ENCODE data around the gene FAM9B. TPM values are rescaled to one million over a fixed set of nuclear protein-coding genes. Genes with fewer than 3 reads are reported as not detected.
"Not testable (repeated sequence)": the region's sequence is repeated elsewhere in the genome, so short reads cannot be mapped to it uniquely, and the experiment has no call there.

Gene FAM9B
- polyA plus RNA-seq (ENCODE audit: insufficient read length in 12 of 12), result under 1 TPM in 5 of 12 donors, not detected in 7; 0.07 to 0.25 (median 0.15) TPM
- long read RNA-seq, donor 1, result 0 reads
- long read RNA-seq, donor 2, result 0 reads
- long read RNA-seq, donor 3, result 0 reads
- long read RNA-seq, donor 4, result 0 reads
- long read RNA-seq, donor 5, result 0 reads
- long read RNA-seq, donor 6, result 0 reads
- long read RNA-seq, donor 7, result 0 reads
- long read RNA-seq, donor 8, result 0 reads
- long read RNA-seq, donor 9, result 0 reads
- long read RNA-seq, donor 10, result 0 reads
- long read RNA-seq, donor 11, result 0 reads

DNA sequence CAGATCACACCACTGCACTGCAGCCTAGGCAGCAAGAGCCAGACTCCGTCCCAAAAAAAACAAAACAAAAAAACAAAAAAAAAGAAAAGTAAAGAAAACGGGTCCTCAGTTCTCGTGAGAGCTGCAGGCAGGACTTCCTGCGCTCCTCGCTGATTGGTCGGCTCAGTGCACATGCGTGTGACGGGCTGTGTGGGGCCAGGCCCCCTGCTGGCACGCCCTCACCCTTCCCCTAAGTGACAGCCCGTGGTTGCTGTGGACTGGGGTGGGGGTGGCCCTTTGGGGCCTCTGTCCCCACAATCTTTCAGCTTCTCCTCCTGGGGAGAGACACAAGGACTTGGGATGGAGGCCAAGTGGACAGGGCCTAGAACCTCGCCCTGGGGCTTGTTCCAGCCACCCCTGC, at the start of gene FAM9B:
FAM9B (minus strand) TSS at position 139 of the 400 bp plus-strand sequence. CDS start 1,141 bp downstream, outside the sequence.
- no peak for DNase-seq

DNA sequence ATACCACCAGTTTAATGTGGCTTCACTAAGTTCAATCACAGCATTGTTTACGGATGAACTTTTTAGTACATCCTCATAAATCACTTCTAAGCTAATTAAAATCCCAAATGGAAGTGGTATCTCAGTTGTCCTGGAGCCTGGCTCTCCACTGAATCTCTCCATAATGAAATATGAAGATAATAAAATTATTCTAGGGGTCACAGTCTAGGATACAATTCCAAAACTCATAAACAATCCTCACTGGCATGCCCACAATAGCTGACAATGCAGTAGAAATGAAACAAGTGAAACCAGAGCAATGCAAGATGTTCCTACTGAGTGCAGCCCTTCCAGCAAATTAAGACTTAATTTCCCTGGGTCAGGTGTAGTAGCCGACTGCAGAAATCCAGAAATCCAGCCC, 47.3 kb upstream of the FAM9B start:
- DNase-seq, result no peak

DNA sequence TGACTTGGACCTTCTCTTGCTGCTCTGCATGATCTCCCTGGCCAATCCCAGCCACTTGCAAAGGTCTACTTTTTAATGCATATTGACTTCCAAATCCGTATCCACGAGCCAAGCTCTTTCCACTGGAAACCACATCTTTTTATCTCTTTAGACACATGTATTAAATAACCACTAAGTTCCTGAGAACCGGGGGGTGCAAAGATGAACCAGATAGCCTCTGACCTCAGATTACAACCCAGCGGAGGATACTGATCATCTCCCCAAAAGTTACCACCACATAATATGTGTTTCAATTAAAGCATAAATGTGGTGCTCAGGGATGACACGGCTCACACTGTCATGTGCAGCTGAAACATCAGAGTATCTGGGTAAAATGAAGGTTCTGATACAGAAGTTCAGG, 40.4 kb upstream of the FAM9B start:
- DNase-seq, result no peak

DNA sequence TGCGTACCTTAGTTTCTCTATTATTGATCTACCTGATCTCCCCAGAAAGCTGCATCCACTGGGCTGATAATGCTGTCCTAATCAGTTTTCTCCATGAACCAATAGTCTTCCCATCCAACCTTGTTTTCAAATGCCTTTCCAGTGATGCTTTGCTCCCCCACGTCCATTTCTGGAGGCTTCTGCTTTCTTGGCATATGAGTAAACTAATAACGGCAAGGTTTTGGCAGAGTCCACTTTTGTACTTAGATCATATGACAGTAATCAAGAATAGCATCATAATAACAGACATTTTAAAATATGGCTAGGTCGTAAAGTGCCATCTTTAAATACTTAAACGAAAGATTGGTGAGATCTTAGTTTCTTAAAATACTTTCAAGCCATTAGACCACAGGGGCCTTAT, 38.4 kb upstream of the FAM9B start:
- DNase-seq, result no peak

DNA sequence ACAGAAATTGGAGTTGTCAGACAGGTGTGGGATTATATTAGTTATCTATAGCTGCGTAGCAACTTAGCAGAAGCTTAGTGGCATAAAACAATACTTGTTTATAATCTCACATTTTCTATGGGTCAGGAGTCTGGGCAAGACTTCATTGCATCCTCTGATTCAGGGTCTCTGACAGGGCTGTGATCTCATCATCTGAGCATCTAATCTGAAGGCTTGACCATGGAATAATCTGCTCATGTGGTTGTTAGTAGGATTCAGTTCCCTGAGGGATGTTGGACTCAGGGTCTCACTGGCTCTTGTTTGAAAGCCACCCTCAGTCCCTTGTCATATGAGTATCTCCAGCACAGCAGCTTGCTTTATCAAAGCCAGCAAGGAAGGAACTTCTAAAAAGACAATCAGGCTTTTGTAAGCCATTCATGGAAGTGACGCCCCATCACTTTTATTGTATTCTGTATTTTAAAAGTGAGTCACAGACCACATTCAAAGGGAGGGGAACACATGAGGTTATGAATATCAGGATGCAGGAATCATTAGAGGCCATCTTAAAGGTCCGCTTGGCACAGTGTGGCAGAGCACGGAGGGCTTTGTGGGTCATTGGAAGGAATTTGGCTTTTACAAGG, 37.2 kb upstream of the FAM9B start:
- DNase-seq, result no peak

DNA sequence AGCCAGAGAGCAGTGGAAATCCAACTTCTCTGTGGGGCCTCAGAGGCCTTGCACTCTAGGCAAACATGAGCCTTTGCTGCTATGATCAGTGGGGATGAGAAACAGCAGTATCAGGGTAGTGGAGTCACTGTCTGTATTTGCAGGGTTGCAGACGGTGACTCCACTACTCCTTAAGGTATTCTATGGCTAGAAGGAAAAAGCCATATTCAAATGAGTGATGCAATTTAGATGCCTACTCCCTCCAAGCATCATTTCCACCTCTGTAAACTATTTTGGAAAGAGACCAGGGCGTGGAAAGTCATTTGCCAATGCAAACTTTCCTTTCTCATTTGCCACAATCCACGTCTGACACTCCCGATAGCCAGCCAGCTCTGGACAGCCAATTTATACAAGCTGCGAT, 35.6 kb upstream of the FAM9B start:
- DNase-seq, result no peak

DNA sequence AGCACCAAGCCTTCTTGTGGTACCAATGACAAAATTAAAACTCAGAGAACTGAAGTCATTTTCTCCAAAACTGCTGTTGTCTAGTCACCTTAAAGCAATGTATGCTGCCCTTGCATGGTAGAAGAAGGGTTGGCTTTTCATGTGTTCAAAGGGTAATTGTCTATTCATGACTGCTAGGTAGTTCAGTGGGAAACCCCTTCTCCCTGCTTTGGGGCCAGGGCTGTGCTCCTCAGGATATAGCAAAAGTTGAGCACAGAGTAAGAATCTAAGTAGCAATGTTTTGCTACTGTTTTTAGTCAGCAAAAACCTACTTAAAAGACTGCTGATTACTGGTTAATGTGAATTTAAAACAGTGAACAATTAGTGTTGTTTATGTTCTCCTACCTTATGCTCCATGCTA, 30.8 kb upstream of the FAM9B start:
- no peak for DNase-seq

DNA sequence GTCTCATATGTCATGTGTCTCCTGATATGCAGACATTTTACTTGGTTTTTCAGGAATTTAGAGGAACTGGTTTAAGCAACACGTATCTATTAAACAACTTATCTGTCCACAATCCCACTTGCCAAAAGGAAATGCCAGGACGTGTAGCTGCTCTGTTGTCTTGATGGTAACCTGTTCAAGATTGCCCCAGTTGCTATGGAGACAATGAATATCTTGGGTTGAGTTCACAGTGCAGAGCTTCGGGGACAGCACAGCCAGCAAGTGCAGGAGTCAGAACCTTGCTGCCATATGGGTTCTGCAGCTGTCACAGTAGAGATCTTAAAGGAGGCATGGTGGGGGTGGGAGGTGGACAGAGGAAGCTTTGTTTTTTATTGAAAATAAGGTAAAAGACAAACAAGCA, 28.7 kb upstream of the FAM9B start:
- no peak for DNase-seq

DNA sequence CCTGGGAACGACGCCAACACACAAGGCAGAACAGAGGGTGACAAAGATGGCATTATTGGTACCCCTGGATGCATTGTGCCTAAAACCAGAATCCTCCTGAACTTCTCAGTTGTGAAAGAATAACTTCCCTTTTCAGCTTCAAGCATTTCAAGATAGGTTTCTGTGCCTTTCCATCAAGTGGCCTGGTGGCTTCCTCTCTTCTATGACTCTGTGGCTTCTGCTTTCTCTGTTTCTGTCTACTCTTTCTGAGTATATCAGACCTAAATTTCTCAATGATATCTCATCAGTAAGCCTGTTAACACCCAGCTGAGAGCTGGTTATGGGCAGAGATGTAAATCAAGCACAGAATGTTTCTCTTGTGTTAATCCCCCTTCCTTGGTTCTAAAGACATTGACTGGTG, 21.4 kb upstream of the FAM9B start:
- no peak for DNase-seq

DNA sequence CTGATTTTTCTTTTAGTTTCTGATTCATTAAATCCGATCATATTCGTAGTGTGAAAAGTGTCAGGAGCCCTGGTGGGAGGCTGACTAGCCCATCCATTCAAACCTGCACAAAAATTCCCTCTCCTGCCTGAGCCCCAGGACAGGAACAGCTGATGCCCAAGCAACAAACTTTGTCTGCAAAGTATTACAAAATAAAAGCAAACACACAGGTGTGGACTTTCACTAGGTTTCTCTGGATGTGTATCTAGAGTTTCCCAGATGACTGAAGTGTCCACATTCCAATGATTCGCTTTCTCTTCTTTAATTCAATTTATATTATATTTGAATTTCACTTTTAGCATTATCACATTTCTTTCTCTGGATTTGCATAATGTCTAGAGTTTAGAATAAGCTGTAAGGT, 18.2 kb upstream of the FAM9B start:
- DNase-seq, result no peak

DNA sequence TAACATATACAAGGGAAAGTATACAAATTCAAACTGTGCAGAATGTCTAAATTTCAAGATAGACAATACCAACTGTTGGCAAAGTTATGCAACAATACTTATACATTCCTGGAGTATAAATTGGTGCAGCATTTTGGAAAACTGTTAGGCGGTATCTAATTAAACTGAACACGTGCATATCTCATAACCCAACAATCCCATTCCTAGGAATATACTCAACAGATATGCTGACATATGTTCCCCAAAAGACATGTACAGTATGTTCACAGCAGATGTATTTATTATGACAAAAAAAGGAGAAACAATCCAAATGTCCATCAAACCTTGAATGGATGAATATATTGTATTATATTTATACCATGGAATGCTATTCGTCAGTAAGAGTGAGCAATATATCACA, 16.4 kb upstream of the FAM9B start:
- no peak for DNase-seq

DNA sequence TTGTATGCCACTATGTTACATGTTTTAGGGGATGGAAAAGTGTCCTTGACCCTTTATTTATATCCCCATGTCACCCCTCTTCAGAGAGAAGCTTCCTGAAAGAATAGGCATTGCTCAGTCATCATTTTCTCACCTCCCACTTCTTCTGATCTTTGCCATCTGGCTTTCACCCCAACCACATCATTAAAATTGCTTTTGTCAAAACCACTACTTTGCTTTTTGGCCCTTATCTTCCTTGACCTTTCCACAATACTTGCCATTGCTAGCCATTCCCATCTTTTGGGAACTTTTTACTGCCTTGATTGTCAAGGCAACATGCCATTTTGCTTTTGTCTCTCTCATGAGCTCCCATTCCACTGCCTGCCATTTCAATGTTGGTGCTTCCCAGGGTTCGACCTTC, 14.9 kb upstream of the FAM9B start:
- DNase-seq, result no peak

DNA sequence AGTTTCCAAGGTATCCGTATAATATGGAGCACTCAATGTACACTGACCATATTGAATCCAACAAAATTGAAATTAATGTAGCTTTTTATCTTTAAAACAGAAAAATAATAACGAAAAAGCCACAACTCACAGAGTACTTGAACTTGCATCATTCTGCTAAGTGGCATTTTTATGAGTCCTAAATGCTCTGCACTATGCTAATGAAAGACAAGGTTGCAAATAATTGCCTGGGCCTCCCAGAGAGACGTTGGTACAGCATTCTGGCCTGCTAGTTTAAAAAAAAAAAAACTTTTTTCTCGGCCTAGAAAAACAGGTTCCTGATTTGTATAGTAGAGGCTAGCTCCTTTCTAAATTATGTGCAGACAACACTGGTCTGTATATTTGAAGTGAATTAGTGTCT, 4.3 kb upstream of the FAM9B start:
- DNase-seq, result no peak

DNA sequence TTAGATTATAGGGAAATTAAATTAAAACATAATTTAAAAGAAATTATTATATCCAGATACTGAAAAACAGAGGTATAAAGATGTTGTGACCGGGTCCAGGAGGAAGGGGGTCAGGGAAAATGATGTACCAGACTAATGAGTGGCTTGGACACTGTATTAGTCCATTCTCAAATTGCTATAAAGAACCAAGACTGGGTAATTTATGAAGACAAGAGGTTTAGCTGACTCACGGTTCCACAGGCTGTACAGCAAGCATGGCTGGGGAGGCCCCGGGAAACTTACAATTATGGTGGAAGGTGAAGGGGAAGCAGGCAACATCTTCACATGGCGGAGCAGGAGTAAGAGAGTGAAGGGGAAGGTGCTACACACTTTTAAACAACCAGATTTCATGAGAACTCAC, 3.4 kb upstream of the FAM9B start:
- DNase-seq, result no peak

DNA sequence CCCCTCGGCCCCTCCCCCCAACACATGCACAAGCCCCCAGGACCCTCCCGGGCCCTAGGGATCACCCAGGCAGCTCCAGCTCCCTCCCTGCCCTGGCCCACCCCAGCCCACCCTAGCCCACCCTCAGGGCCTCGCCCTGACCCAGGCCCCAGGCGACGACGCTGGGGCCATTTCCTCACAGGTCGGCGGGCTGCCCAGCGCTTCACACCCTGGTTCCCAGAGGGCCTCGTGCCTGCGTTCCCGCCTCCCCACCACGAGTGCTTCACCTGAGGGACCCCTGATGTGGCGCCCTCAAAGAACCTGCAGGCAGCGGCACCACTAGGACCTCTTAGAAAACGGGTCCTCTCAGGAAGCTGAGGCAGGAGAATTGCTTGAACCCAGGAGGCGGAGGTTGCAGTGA, 341 bp downstream of the FAM9B start:
- no peak for DNase-seq

DNA sequence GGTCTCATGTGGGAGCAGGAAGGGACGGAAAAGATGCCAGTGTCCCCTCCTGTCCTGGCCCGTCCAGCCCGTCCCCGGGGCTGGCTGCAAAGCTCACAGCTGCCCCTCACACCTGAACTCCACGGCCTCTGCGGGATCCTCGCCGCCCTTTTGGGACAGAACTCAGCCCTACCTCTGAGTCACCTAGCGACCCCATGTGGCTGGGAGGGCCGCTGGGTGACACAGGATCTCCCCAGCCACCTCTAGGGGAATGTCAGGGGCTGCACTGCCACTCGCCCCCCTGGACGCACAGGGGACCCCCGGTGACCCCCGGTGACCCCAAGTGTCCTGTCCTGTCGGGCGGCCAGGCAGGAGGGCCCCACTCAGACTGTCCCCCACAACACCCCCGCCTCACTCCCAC, 748 bp downstream of the FAM9B start:
- DNase-seq, result no peak

DNA sequence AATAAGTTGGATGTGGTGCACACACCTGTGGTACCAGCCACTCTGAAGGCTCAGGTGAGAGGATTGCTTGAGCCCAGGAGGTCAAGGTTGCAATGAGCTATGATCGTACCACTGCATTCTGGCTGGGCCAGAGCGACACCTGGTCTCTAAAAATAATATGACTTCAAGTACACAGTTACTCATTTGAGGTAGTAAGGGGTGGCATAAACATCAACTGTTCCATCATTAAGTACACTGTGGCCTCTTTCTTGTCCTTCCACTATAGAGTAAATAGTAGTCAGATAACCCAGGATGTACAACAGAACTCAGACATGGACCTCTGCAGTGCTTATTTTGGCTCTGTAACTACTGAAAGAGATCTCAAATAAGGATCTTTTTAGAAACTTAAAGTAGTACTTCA, 10.6 kb downstream of the FAM9B start:
- DNase-seq, result no peak

DNA sequence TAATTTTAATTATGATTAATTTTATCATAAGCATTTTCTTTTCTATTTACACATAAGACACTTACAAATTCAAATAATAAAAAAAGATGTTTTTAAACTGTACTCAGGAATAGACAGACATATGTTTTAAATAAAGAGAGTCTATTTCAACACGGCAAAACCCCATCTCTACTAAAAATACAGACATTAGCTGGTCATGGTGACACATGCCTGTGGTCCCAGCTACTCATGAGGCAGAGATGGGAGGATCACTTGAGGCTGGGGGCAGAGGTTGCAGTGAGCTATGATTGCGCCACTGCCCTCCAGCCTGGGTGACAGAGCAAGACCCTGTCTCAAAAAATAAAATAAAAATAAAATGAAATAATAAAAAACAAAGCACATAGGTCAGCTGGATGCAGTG, 14.8 kb downstream of the FAM9B start:
- no peak for DNase-seq

DNA sequence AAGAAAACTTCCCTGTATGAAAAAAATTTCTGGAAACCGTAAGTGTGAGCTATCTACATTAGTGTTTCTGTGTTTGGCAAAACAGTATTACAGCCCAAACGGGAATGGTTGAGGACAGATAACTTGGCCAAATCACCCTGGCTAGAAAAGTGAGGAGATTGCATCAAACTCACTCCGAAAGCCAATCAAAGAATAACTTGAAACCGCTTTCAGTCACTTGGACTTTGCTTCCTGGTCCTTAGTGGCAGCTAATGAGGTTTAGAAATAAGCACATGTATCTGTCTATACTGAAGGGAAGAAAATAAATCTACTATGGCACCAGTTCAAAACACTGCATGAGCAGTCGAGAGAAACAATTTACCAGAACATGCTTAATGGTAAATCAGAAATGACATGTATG, 15.6 kb downstream of the FAM9B start:
- DNase-seq, result not testable (repeated sequence)

DNA sequence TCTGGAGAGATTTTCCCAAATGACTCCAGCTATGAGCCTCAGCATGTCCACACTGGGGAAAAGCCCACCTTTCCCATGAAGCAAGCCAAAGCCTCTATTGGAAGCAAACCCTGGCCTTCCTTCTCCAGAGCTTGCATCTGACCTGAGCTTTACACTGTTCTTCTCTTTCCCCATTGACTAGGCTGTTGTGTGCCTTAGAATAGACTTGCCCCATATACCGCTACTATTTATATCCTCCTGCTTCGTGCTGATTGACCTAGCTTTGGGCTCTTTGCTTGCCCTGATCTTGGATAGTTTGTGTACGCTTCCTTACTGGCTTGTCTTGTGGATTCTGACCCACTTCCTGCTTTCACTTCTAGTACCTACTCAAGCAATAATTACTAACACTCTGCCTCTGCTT, 30.9 kb downstream of the FAM9B start:
- no peak for DNase-seq

DNA sequence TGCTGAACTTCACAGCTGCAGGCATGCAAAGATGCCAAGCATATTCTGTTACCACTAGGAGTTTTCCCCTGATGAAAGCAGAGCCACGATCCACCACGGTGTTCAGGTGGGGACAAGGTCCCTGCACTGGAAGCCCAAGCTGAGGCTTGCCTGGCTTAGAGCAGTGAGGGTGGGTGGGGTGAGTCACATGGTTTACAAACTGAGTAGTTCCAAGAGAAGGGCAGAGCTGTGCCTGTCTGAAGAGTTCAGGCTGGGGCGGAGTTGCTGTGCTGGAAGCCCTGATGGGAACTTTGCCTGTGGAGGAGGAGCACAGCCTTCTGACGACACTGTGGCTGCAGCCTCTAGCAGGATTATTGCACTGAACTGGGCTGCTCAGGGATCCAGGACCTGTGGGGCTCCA, 45.5 kb downstream of the FAM9B start:
- DNase-seq, result peak; percentile 20

DNA sequence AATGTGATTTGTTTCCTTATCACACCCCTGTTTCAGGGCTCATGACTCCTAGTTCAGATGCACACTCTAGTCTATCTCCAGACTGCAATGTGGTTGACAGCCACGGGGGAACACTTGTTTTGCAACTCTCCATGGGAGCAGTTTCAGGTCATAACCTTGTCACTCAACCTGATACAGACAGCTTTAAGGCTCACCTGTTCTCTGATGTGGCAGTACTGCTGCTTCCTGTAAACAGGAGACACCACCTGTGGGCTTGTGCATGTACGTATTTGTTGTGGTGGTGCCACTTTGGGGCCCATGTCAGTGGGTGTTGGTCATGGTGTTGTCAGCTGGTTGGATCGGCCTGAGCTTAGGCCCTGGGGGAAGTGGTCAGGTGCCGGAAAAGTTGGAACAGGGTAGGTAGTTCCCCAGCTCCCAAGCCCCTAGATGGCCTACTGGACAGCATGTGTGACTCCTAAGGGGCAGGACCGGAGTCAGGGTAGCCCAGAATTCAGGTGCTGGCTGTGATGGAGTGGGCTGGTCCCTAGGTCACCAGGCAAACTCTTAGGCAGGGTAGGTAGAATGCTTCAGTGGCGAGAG, 46.2 kb downstream of the FAM9B start:
- no peak for DNase-seq

DNA sequence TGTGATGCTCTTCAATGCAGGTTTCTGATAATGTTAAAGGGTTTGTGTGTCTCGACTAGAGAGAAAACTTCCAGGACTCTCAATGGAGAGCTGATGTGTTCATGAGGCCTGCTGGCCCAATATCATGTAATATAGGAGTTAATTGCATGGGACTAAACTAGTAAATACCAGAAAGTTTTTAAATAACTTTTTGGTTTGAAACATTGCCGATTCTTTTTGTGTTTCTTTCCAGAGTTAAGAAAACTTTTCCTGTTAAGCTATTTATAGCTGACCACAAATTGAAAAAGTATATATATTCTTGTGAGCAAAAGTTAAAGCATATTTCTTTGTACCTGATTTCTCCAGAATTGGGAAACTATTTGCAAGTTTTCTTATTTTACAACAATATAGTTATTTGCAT, 49.7 kb downstream of the FAM9B start:
- DNase-seq, result no peak

DNA sequence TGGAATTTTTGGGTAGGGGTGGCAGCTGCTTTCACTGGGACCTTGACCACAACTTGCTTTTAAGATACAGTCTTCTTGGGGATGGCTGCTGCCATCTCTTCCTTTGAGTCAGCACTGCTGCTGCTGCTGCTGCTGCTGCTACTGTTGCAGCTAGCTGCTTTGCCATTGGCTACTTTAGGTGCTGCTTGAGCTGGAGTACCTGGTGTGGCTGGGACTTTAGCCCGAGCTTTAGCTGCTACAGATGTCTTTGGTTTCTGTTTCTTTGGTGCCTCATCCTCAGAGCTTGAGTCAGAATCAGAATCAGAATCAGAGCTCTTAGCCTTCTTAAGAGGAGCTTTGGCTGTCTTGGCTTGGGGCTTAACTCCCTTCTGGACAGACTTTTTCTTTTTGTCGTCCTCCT, 52.2 kb downstream of the FAM9B start:
- DNase-seq, result no peak

Data from muscle of arm (tissue), 14 donors.